ENCODE measurements around the gene LIN28A.
"Not testable (repeated sequence)": the region's sequence is repeated elsewhere in the genome, so short reads cannot be mapped to it uniquely, and the experiment has no call there.

Gene LIN28A

GRCh38 chr1:26410706-26411623 is at the start of gene LIN28A:
LIN28A (plus strand) TSS chr1:26410817; CDS start chr1:26410892, 75 bp downstream.
- DNase-seq (ENCODE audit: low read depth, low spot score), result no peak

GRCh38 chr1:26361605-26362122 is 49.0 kb upstream of the LIN28A start:
- no peak for DNase-seq (ENCODE audit: low read depth, low spot score)

GRCh38 chr1:26362331-26362730 is 48.3 kb upstream of the LIN28A start:
- no peak for DNase-seq (ENCODE audit: low read depth, low spot score)

GRCh38 chr1:26363549-26364448 is 46.8 kb upstream of the LIN28A start:
- peak; percentile 87 for DNase-seq (ENCODE audit: low read depth, low spot score)

- no peak for DNase-seq (ENCODE audit: low read depth, low spot score)
Observed at GRCh38 chr1:26364956-26365355, 45.7 kb upstream of the LIN28A start.

GRCh38 chr1:26367441-26367840 is 43.2 kb upstream of the LIN28A start:
- no peak for DNase-seq (ENCODE audit: low read depth, low spot score)

GRCh38 chr1:26368006-26368405 is 42.6 kb upstream of the LIN28A start:
- no peak for DNase-seq (ENCODE audit: low read depth, low spot score)

- no peak for DNase-seq (ENCODE audit: low read depth, low spot score)
Observed at GRCh38 chr1:26368486-26368885, 42.1 kb upstream of the LIN28A start.

GRCh38 chr1:26370591-26371382 is 39.8 kb upstream of the LIN28A start:
- no peak for DNase-seq (ENCODE audit: low read depth, low spot score)

- DNase-seq (ENCODE audit: low read depth, low spot score), result no peak
Observed at GRCh38 chr1:26372039-26372438, 38.6 kb upstream of the LIN28A start.

- DNase-seq (ENCODE audit: low read depth, low spot score), result not testable (repeated sequence)
Observed at GRCh38 chr1:26372611-26373010, 38.0 kb upstream of the LIN28A start, which contains the start of gene ZNF683. ZNF683 (minus strand) TSS chr1:26372750; CDS start chr1:26368571, 4,179 bp downstream.

GRCh38 chr1:26373281-26373680 is 37.3 kb upstream of the LIN28A start:
- DNase-seq (ENCODE audit: low read depth, low spot score), result no peak

- no peak for DNase-seq (ENCODE audit: low read depth, low spot score)
Observed at GRCh38 chr1:26373789-26374188, 36.8 kb upstream of the LIN28A start.

- not testable (repeated sequence) for DNase-seq (ENCODE audit: low read depth, low spot score)
Observed at GRCh38 chr1:26374361-26374760, 36.3 kb upstream of the LIN28A start.

- no peak for DNase-seq (ENCODE audit: low read depth, low spot score)
Observed at GRCh38 chr1:26375081-26375480, 35.5 kb upstream of the LIN28A start.

GRCh38 chr1:26376050-26376449 is 34.6 kb upstream of the LIN28A start:
- DNase-seq (ENCODE audit: low read depth, low spot score), result no peak

- DNase-seq (ENCODE audit: low read depth, low spot score), result peak; percentile 92
Observed at GRCh38 chr1:26378088-26378878, 32.3 kb upstream of the LIN28A start.

- DNase-seq (ENCODE audit: low read depth, low spot score), result no peak
Observed at GRCh38 chr1:26378879-26379251, 31.8 kb upstream of the LIN28A start.

- no peak for DNase-seq (ENCODE audit: low read depth, low spot score)
Observed at GRCh38 chr1:26384076-26384475, 26.5 kb upstream of the LIN28A start.

GRCh38 chr1:26385063-26385462 is 25.6 kb upstream of the LIN28A start:
- DNase-seq (ENCODE audit: low read depth, low spot score), result not testable (repeated sequence)
